Measurements from ENCODE around the gene SNAPC2. TPM values are rescaled to one million over a fixed set of nuclear protein-coding genes. Genes with fewer than 3 reads are reported as not detected.

Gene SNAPC2
- total RNA-seq, 4 donors from 2014 or later: 7.4 to 12.9 (median 9.4) TPM

GRCh38 chr19:7873304-7874075 is 46.6 kb upstream of the SNAPC2 start:
- Histone ChIP-seq H3K4me3 (peak overlapping the region in 3 of 4 donors; percentile 19 to 43 (median 31)), H3K27ac (no peak overlapping the region), H3K27me3 (peaks cover 0 to 27% of the 10 kb centered on the region in 2 donors)

GRCh38 chr19:7874076-7874896 is 45.9 kb upstream of the SNAPC2 start, which contains the start of gene PRR36:
PRR36 (minus strand) TSS chr19:7874390; CDS start chr19:7873689, 701 bp downstream.
- H3K27me3 ChIP-seq: peaks cover 0 to 27% of the 10 kb centered on the region in 2 donors
- TF ChIP-seq POLR2A (IDR thresholded peaks at IDR 0.05): no peak
- TF ChIP-seq, protein P1, sequence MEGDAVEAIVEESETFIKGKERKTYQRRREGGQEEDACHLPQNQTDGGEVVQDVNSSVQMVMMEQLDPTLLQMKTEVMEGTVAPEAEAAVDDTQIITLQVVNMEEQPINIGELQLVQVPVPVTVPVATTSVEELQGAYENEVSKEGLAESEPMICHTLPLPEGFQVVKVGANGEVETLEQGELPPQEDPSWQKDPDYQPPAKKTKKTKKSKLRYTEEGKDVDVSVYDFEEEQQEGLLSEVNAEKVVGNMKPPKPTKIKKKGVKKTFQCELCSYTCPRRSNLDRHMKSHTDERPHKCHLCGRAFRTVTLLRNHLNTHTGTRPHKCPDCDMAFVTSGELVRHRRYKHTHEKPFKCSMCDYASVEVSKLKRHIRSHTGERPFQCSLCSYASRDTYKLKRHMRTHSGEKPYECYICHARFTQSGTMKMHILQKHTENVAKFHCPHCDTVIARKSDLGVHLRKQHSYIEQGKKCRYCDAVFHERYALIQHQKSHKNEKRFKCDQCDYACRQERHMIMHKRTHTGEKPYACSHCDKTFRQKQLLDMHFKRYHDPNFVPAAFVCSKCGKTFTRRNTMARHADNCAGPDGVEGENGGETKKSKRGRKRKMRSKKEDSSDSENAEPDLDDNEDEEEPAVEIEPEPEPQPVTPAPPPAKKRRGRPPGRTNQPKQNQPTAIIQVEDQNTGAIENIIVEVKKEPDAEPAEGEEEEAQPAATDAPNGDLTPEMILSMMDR (IDR thresholded peaks at IDR 0.05): no peak
- H3K36me3 ChIP-seq: no peaks in the 10 kb centered on the region
- peaks cover 0 to 40% (median 9%) of the 10 kb centered on the region in 4 donors for H3K4me1 ChIP-seq
- peak in 1 of 3 donors; percentile 51 for DNase-seq
- H3K4me3 ChIP-seq: peak within 1 kb of the TSS in 3 of 4 donors; percentile 19 to 43 (median 31)
- H3K27ac ChIP-seq: no peak within 1 kb of the TSS
- no peaks in the 10 kb centered on the region for H3K9me3 ChIP-seq

More at GRCh38 chr19:7873304-7874075, 46.6 kb upstream of the SNAPC2 start:
- TF ChIP-seq POLR2A (IDR thresholded peaks at IDR 0.05): no peak
- TF ChIP-seq, protein P1 (IDR thresholded peaks at IDR 0.05): no peak
- H3K36me3 ChIP-seq: no peaks in the 10 kb centered on the region
- H3K9me3 ChIP-seq: no peaks in the 10 kb centered on the region
- no peak for DNase-seq
- H3K4me1 ChIP-seq: peaks cover 2 to 48% (median 15%) of the 10 kb centered on the region in 4 donors

- H3K9me3 ChIP-seq: no peaks in the 10 kb centered on the region
- no peak for DNase-seq
- peak overlapping the region in 1 of 4 donors; percentile 43 for H3K4me3 ChIP-seq
- H3K4me1 ChIP-seq: peaks cover 0 to 34% (median 6%) of the 10 kb centered on the region in 4 donors
- no peaks in the 10 kb centered on the region for H3K36me3 ChIP-seq
- no peak overlapping the region for H3K27ac ChIP-seq
- TF ChIP-seq POLR2A (IDR thresholded peaks at IDR 0.05): no peak
- TF ChIP-seq, protein P1 (IDR thresholded peaks at IDR 0.05): no peak
- H3K27me3 ChIP-seq: peaks cover 0 to 27% of the 10 kb centered on the region in 2 donors
These were observed 45.3 kb upstream of the SNAPC2 start for GRCh38 chr19:7874897-7875273.

DNA sequence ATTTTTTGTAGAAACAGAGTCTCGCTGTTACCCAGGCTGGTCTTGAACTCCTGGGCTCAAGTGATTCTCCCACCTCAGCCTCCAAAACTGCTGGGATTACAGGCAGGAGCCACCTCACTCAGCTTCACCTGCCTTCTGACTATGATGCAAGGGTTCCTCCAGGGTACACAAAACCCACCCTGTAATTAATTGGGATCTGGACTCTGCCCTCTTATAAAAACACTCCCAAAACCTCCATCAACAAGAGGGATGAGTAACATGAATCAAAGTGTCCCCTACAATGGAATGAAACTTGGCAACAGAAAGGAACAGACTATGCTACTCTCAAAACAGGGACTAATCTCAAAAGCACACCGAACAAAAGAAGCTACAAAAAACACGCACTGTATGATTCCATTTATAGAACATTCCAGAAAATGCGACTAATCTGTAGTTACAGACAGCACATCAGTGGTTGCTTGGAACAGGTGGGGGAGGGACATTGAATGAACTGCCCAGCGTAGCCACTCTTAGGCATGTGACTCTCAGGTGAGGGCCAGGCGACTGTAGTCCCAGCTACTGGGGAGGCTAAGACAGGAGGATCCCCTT is 42.8 kb upstream of the SNAPC2 start:
- Histone ChIP-seq H3K36me3 (no peaks in the 10 kb centered on the region), H3K4me3 (no peak overlapping the region), H3K27me3 (peaks cover 0 to 26% of the 10 kb centered on the region in 2 donors), H3K9me3 (no peaks in the 10 kb centered on the region), H3K27ac (no peak overlapping the region), H3K4me1 (peaks cover 0 to 16% (median 6%) of the 10 kb centered on the region in 4 donors)
- DNase-seq: no peak
- TF ChIP-seq, protein P1 (IDR thresholded peaks at IDR 0.05): no peak
- no peak for TF ChIP-seq POLR2A (IDR thresholded peaks at IDR 0.05)

DNA sequence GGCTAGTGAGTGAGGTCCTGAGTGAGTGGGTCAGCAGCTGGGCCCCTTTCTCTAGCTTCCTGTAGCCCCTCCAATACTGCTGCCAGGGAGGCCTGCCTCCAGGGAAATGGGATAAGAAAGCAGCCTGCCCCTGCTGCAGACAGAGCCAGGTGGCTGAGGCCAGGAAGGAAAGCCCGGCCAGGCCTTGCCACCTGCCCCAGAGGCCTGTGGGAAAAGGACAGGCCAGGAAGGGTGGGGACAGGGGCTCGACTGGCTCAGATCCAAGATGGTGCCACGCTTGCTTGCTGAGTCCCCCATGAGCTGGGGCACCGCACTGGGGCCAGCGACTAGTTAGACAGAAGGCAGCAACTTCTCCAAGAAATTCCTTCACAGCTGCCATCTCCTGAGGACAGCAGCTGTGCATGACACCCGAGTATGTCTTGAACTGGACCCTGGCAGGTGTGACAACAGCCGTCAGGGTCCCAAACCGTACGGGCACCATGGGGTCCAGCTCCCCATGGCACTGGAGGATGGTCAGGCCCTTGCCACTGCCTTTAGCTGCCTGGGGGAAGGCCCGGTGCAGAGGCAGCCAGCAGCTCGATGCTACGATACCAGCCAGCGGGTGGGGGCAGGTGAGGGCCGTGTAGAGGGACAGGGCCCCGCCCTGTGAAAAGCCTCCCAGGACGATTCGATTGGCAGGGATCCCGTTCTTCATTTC is 40.9 kb upstream of the SNAPC2 start:
- Histone ChIP-seq H3K4me3 (no peak overlapping the region), H3K4me1 (peaks cover 0 to 6% (median 2%) of the 10 kb centered on the region in 4 donors), H3K9me3 (no peaks in the 10 kb centered on the region), H3K36me3 (no peaks in the 10 kb centered on the region), H3K27ac (no peak overlapping the region), H3K27me3 (peaks cover 0 to 7% of the 10 kb centered on the region in 2 donors)
- DNase-seq: peak in 1 of 3 donors; percentile 42
- no peak for TF ChIP-seq POLR2A (IDR thresholded peaks at IDR 0.05)
- TF ChIP-seq, protein P1 (IDR thresholded peaks at IDR 0.05): no peak

Measured in Peyer's patch (tissue), 4 donors.